GM18505 (cell line): ENCODE measurements around the gene TKTL2.
A peak's percentile ranks its signal among the peaks of the same experiment; 100 is the strongest.

ENCODE experiments used
- ATAC-seq: cut with Tn5 transposase; IDR thresholded peaks from one replicate; pipeline ENCODE4 v1.9.1; 2021; ENCODE audit not compliant: unreplicated experiment
- POLR2A ChIP-seq: IDR thresholded peaks from 4 replicates; pipeline ENCODE4 v1.6.1; 2011; ENCODE audit warnings: borderline replicate concordance; ENCODE audit not compliant: insufficient read depth, insufficient read length; ENCODE audit errors: extremely low read depth

TKTL2 gene

GRCh38 chr4:163473576-163473975 lies at the start of gene TKTL2:
Gene TKTL2, minus strand, starts transcription at chr4:163473754. Its CDS starts 20 bp downstream, at chr4:163473734.
- no peak for ATAC-seq
- TF ChIP-seq POLR2A: no peak

- ATAC-seq: no peak
- no peak for TF ChIP-seq POLR2A
Measured at GRCh38 chr4:163515198-163515597, 41.6 kb upstream of the TKTL2 start.

- no peak for TF ChIP-seq POLR2A
- ATAC-seq: no peak
Measured at GRCh38 chr4:163505374-163505773, 31.8 kb upstream of the TKTL2 start.

- ATAC-seq: no peak
- TF ChIP-seq POLR2A: no peak
Measured at GRCh38 chr4:163500586-163500985, 27.0 kb upstream of the TKTL2 start.

GRCh38 chr4:163495900-163496299 lies 22.3 kb upstream of the TKTL2 start:
- TF ChIP-seq POLR2A: no peak
- peak; percentile 22 for ATAC-seq

GRCh38 chr4:163494360-163495241 lies 21.0 kb upstream of the TKTL2 start, which contains the start of gene TMA16:
Gene TMA16, plus strand, starts transcription at chr4:163494690. Its CDS starts 112 bp downstream, at chr4:163494802.
- TF ChIP-seq POLR2A: peak; percentile 89
- ATAC-seq: peak; percentile 88

- TF ChIP-seq POLR2A: no peak
- ATAC-seq: no peak
Measured at GRCh38 chr4:163493643-163494359, 20.2 kb upstream of the TKTL2 start.

GRCh38 chr4:163492951-163493504 lies 19.5 kb upstream of the TKTL2 start:
- no peak for ATAC-seq
- no peak for TF ChIP-seq POLR2A

GRCh38 chr4:163489929-163490328 lies 16.4 kb upstream of the TKTL2 start:
- ATAC-seq: no peak
- no peak for TF ChIP-seq POLR2A

- TF ChIP-seq POLR2A: no peak
- ATAC-seq: no peak
Measured at GRCh38 chr4:163486321-163486720, 12.8 kb upstream of the TKTL2 start.

- no peak for TF ChIP-seq POLR2A
- ATAC-seq: no peak
Measured at GRCh38 chr4:163485589-163485988, 12.0 kb upstream of the TKTL2 start.

GRCh38 chr4:163484906-163485305 lies 11.4 kb upstream of the TKTL2 start:
- TF ChIP-seq POLR2A: no peak
- ATAC-seq: no peak

- peak; percentile 74 for ATAC-seq
- TF ChIP-seq POLR2A: no peak
Measured at GRCh38 chr4:163482190-163482589, 8.6 kb upstream of the TKTL2 start.

- ATAC-seq: no peak
- TF ChIP-seq POLR2A: no peak
Measured at GRCh38 chr4:163476761-163477438, 3.3 kb upstream of the TKTL2 start.

- TF ChIP-seq POLR2A: no peak
Measured at GRCh38 chr4:163474027-163474426, 473 bp upstream of the TKTL2 start.

More at GRCh38 chr4:163474027-163474426, 473 bp upstream of the TKTL2 start:
- no peak for ATAC-seq
